T-helper 22 cell (primary cell): ENCODE measurements around the gene FAM76B.

Source experiments
- DNase-seq: peaks from one replicate; pipeline ENCODE4 v3.0.0-alpha.2; 2020; ENCODE audit warnings: low read depth

Gene FAM76B

DNA sequence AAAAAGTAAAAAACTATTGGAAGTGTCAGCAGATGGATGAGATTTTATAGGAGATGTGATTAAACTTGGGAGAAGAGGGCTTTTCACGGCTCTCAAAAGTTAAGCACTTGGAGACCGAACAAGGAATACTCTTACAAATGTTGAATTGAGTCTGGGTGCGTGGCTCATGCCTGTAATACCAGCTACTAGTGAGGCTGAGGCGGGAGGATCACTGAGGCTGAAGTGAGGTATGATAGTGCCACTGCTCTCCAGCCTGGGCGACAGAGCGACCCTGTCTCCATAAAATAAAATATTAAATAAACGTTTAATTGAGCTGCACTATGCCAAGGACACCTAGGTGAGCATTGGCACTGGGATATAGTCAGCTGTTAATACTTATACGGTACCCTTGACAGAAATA is 2.6 kb upstream of the FAM76B start:
- no peak for DNase-seq

DNA sequence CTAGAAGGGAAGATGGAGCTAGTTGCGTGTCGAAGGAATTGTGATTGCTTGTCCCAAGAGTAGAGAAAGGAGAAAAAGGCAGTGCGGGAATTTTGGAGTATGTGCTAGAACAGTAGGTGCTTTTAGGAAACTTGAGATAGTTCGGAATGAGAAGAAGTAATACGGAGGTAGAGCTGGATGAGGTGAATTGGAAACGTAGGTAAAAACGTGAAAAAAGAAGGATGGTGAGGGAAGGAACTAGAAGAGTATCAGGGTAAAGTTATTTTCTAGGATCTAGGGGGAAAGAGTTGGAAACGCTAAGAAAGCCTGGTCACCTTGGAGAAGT is 2.1 kb upstream of the FAM76B start:
- DNase-seq = no peak

DNA sequence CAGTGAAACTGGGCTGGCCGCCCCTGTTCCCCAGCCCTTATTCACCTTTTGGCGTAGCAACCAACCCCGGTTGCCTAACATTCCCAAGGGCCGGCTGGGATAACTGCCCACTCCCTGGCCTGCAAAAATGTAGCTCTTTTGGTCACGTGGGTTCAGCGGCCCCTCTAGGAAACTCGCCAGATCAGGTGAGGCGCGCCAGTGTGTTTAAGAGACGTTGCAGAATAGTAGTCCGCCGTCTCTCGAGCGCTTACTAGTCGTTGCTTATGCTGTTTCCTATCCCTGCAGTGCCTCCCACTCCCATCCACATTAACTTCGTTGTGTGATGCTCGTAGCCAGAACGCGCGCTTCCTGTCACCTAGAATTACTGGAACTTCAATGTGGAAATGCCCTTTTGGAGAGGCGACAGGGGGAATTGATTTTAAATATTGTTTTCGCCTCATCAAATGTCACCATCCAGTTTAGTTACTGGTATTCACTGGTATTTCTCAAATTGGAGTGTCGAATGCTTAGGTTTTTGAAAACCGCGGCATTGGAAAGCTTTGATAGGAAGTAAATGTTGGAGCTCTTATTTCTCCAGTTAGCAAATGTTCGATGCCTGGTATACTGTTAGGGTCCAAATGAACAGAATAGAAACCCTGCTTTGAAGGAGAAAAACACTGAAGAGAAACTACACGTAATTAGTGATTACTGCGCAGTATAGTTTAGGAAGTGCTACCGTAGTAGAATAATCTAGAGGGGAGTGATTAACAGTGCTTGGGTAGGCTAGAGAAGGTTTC is 1.5 kb upstream of the FAM76B start:
- DNase-seq = peak; percentile 23

GRCh38 chr11:95790123-95790932 is 746 bp upstream of the FAM76B start, which contains the start of gene CEP57:
CEP57 (plus strand) TSS chr11:95790498; CDS start chr11:95790699, 201 bp downstream.
- DNase-seq = peak; percentile 91

- peak; percentile 5 for DNase-seq
Measured at GRCh38 chr11:95788921-95789505, 569 bp downstream of the FAM76B start.

GRCh38 chr11:95780544-95780943 is 9.0 kb downstream of the FAM76B start:
- no peak for DNase-seq

DNA sequence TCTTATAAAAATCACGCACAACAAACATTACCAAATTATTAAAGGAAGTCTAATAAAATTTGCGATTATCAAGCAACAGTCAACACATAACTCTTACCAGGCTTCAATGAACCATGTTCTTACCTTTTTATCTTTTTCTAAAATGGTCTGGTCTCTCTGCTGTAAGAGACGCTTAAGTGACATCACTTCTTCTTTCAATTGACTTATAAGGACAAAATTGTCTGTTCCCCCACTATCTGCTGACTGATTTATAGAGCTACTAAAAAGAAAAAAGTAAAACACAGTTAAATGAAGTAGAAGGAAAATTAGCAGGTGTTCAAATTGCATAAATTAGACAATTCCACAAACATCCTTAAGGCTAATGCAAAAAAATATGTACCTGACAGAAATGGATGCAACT is 10.9 kb downstream of the FAM76B start:
- DNase-seq = no peak

- no peak for DNase-seq
Measured at GRCh38 chr11:95776859-95777258, 12.7 kb downstream of the FAM76B start.

- no peak for DNase-seq
Measured at GRCh38 chr11:95768521-95768920, 21.1 kb downstream of the FAM76B start.

- no peak for DNase-seq
Measured at GRCh38 chr11:95767498-95767897, 22.1 kb downstream of the FAM76B start.

GRCh38 chr11:95766701-95767100 is 22.9 kb downstream of the FAM76B start:
- no peak for DNase-seq

DNA sequence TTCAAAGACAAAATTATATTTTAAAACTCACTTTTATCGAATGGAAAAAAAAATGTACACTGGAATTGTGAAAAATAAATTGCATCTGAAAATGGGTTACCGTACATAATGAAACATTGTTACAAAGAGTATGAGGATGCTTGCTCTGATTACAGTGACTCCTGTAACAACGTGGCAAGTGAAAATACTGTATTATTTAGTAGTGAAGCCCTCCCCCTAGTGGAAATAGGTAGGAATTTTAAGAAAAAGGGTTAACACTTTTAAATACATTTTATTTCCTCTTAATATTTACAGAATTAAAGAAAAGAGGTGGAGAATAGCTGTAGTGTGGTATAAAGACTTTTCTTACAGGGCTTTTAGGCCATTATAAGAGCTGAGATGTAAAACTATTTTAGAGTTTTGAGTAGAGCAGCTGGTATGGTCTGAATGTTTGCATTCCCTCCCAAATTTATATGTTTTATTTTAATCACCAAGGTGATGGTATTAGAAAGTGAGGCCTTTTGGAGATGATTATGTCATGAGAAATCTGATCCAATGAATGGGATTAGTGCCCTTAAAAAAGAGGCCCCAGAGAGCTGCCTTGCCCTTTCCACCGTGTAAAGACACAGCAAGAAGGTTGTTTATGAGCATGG is 25.2 kb downstream of the FAM76B start:
- no peak for DNase-seq

DNA sequence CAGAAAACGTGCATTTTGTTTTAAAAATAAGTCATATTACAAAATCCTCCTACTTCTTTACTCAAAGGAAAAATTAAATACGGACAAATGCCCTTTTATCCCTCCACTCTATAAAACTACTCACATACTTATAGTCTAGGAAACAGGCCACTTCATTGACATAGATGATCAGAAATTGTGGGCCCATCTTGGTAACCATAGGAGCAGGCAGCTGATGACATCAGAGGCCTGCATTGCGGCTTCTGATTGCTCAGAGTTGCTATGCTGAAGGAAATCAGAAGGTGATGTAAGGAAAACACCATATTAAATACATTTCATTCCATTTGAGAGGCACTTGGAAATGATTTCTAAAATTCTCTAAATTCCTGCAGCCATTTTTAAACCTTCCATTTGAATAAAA is 27.0 kb downstream of the FAM76B start:
- no peak for DNase-seq

- no peak for DNase-seq
Measured at GRCh38 chr11:95760941-95761340, 28.6 kb downstream of the FAM76B start.

GRCh38 chr11:95751515-95751914 is 38.1 kb downstream of the FAM76B start:
- no peak for DNase-seq

GRCh38 chr11:95750101-95750500 is 39.5 kb downstream of the FAM76B start:
- no peak for DNase-seq

DNA sequence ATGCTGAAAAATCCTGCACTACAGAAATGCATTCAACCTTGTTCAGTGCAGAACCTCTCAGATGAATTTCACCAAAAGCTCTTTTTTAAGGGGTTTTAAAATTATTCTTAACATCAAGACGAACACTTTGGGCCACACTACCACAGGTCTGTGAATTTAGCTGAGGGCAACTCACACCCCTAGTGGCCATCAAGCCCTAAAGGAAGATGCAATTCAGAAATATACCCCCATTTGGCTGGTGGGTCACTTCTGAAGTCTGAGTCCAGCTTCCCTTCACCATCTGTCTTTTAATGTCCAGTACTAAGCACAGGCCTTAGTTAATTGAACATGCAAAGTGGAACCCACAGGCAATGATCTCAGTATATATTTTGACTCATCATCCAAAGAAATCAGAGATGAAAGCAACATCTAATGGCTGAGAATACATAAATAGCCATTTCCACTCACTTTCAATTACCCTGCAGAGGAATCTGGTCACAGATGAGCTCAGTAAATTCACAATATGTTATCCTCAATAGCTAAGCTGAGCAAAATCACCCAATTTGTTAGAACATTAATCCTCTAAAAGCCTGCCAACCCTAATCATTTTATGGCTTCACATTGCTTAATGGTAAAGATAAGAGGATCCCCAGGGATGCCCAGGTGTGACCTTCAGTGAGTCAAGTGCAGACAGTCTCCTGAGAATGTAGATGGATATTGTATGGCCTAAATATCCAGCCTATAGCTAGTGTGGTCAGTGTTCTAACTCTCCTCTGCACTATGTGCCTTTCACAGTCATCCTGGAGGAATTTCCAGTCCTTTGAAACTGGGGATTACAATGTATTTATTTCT is 50.3 kb downstream of the FAM76B start:
- DNase-seq = no peak

DNA sequence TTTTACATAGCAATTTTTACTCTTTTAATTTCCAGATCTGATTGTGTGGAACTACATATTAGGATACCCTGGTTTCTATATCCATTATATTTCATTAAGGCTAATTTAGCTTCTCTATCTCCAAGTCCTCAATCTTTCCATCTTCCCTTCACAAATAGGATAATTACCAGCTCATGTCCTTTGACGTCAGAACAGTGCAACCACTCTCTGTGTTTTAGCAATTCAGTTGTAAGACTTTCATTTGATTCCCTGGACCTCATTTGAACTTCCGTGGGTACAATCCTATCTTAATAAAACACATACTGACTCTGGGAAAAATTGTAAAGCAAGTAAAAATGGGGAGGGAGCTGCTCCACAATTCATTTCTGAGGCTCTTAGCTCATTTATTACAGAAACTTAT is 52.8 kb downstream of the FAM76B start:
- no peak for DNase-seq

GRCh38 chr11:95736355-95736754 is 53.2 kb downstream of the FAM76B start:
- no peak for DNase-seq

DNA sequence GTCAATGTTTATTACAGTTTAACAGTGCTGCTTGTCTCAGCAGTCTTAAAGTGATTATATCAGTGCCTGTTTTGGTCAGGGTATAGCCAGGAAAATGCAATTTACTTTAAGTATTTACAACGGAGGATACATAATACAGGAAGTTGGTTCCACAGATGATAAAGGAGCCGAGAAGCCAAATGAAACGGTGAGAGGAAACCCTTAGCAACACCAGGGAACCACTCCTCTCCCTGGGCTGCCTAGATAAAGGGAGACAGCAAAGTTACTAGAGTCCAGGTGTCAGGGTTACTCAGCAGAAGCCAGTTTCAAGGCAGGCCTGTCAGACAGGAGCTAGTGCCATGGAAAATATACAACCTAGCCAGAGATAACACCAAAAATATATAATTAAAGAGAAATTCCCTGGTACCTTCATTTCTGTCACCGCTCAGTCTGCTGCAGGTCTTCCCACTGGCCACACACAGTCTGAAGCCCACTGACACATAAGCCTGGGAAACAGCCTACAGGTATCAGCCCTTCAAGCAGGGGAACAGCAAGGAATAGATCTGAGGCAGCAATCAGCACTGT is 55.5 kb downstream of the FAM76B start:
- DNase-seq = no peak

DNA sequence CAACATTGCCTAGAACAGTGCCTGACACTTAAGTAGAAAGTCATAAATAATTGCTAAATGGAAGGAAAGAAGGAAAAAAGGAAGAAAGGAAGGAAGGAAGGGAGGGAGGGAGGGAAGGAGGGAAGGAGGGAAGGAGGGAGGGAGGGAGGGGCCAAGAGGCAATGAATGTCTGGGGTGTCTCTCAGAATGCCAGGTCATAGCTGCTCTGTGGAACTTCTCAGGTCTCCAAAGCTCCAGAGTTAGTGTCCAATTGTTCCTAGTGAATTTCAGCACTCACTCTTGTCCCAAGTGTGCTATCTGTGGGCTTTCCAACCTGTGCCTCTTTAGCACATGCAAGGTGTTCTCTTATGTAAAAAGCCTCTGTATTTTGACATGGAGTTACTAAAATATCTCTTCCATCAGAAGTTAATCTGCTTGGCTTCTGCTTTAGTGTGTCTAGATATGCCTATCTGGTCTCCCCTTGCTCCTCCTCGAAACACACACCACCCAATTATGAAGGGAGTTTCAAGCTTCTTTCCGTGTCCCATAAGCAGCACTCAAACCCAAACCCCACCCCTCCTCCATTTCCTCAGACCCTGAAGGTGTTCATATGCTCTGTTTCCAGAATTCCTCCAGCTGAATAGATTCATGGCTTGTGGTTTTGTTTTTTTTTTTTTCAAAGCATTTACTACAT is 56.5 kb downstream of the FAM76B start:
- no peak for DNase-seq
